H1 (cell line): Measurements from ENCODE around the gene COL4A2. TPM values are rescaled to one million over a fixed set of nuclear protein-coding genes. Genes with fewer than 3 reads are reported as not detected.

Experiments used
- CTCF ChIA-PET: fragments of 300-600 bp; sonication (Branson Sonifier 250); formaldehyde crosslinking; loops from one replicate; lab custom pipeline; 2021; ENCODE audit not compliant: partially characterized antibody; lab: Charles Lee
- POLR2A ChIA-PET: fragments of 300-600 bp; sonication (Branson Sonifier 250); formaldehyde crosslinking; loops from one replicate; lab custom pipeline; 2021; ENCODE audit warnings: inconsistent platforms; ENCODE audit not compliant: partially characterized antibody; lab: Charles Lee
- DNase-seq, 2 experiments: peaks; one replicate each; pipeline versions ENCODE4 v3.0.0 to v3.0.0-alpha.2; 2010 to 2022; ENCODE audit warnings: low spot score in 2 of 2, low read depth in 1 of 2, mixed read lengths in 1 of 2
- FAIRE-seq: peaks from 2 replicates; lab custom pipeline; 2011; peaks lifted over from hg19 to GRCh38; lab: Jason Lieb, UNC
- H2AFZ ChIP-seq: 2 replicates; pipeline ENCODE4 v1.8.1; 2012; ENCODE audit warnings: low read length, inconsistent platforms
- H2AK5ac ChIP-seq: 2 replicates; pipeline ENCODE4 v1.6.1; 2013; ENCODE audit warnings: low read depth, low read length
- H2BK120ac ChIP-seq: replicated peaks from 2 replicates; pipeline ENCODE3; 2013; ENCODE audit warnings: low read depth, low read length, inconsistent platforms
- H2BK12ac ChIP-seq: 2 replicates; pipeline ENCODE4 v1.6.1; 2013; ENCODE audit warnings: low read depth, low read length
- H2BK15ac ChIP-seq: 2 replicates; pipeline ENCODE4 v1.6.1; 2013; ENCODE audit warnings: low read length
- H2BK20ac ChIP-seq: 2 replicates; pipeline ENCODE4 v1.6.1; 2013; ENCODE audit warnings: low read length
- H2BK5ac ChIP-seq: 2 replicates; pipeline ENCODE4 v1.6.1; 2013; ENCODE audit warnings: low read depth, low read length
- H3K14ac ChIP-seq: 2 replicates; pipeline ENCODE4 v1.6.1; 2013; ENCODE audit warnings: inconsistent platforms; ENCODE audit not compliant: insufficient read length
- H3K18ac ChIP-seq: 2 replicates; pipeline ENCODE4 v1.6.1; 2013; ENCODE audit warnings: low read length; ENCODE audit errors: extremely low read depth
- H3K23ac ChIP-seq: 2 replicates; pipeline ENCODE4 v1.6.1; 2013; ENCODE audit warnings: inconsistent platforms; ENCODE audit not compliant: insufficient read length
- H3K23me2 ChIP-seq: 2 replicates; pipeline ENCODE4 v1.6.1; 2013; ENCODE audit warnings: low read depth, low read length
- H3K27ac ChIP-seq: 2 replicates; pipeline ENCODE4 v1.6.1; 2011; ENCODE audit warnings: low read depth, low read length, inconsistent platforms
- H3K27me3 ChIP-seq, 4 experiments: replicated peaks in 1 of 4; 1 replicate in 1 of 4; 2 replicates in 3 of 4; pipeline versions ENCODE4 v1.6.1 to v1.8.1; 2011 to 2013; ENCODE audit warnings: low read length in 3 of 4, mild to moderate bottlenecking in 3 of 4, inconsistent platforms in 2 of 4, mixed read lengths in 2 of 4, moderate library complexity in 1 of 4; ENCODE audit not compliant: control insufficient read depth in 3 of 4, insufficient read depth in 3 of 4; ENCODE audit errors: extremely low read depth in 1 of 4
- H3K36me3 ChIP-seq, 4 experiments: 2 replicates each; pipeline versions ENCODE4 v1.6.1 to v1.8.1; 2011 to 2013; ENCODE audit warnings: mild to moderate bottlenecking in 4 of 4, low read length in 3 of 4, moderate library complexity in 2 of 4, control low read depth in 1 of 4, inconsistent platforms in 1 of 4; ENCODE audit not compliant: insufficient read depth in 4 of 4, control insufficient read depth in 2 of 4
- H3K4ac ChIP-seq: replicated peaks from 2 replicates; pipeline ENCODE3; 2013; ENCODE audit warnings: low read length, low read depth, mixed read lengths, inconsistent platforms; ENCODE audit not compliant: insufficient read length
- H3K4me1 ChIP-seq, 4 experiments: replicated peaks in 1 of 4; 1 replicate in 1 of 4; 2 replicates in 3 of 4; pipeline versions ENCODE4 v1.6.1 to v1.8.1; 2011 to 2013; ENCODE audit warnings: low read length in 3 of 4, inconsistent platforms in 2 of 4, mixed read lengths in 1 of 4; ENCODE audit not compliant: insufficient read depth in 4 of 4, control insufficient read depth in 3 of 4
- H3K4me2 ChIP-seq, 2 experiments: 2 replicates each; pipeline versions ENCODE4 v1.6.1 to v1.8.1; 2011 to 2013; ENCODE audit warnings: low read depth in 2 of 2, low read length in 2 of 2, control low read depth in 1 of 2, inconsistent platforms in 1 of 2, mild to moderate bottlenecking in 1 of 2; ENCODE audit not compliant: insufficient read depth in 1 of 2
- H3K4me3 ChIP-seq, 4 experiments: fragments of 200-600, 300-600 bp in 1 of 4; sonication (generic), shearing (Covaris generic), sonication (Bioruptor Twin) in 1 of 4; 2 replicates each; pipeline versions ENCODE4 v1.5.1 to v1.8.1; 2011 to 2016; ENCODE audit warnings: low read length in 4 of 4, low read depth in 3 of 4, control low read depth in 2 of 4, inconsistent platforms in 2 of 4, mild to moderate bottlenecking in 2 of 4, mixed read lengths in 1 of 4, moderate library complexity in 1 of 4; ENCODE audit not compliant: insufficient read depth in 2 of 4; ENCODE audit errors: extremely low read depth in 1 of 4
- H3K56ac ChIP-seq: replicated peaks from 2 replicates; pipeline ENCODE3; 2013; ENCODE audit warnings: low read depth, mild to moderate bottlenecking, mixed read lengths, low read length, inconsistent platforms; ENCODE audit not compliant: insufficient read length
- H3K79me1 ChIP-seq: 2 replicates; pipeline ENCODE4 v1.6.1; 2013; ENCODE audit warnings: low read depth, low read length, control low read depth
- H3K79me2 ChIP-seq, 2 experiments: 2 replicates each; pipeline versions ENCODE4 v1.6.1 to v1.8.1; 2012 to 2013; ENCODE audit warnings: low read length in 2 of 2, mild to moderate bottlenecking in 2 of 2, inconsistent platforms in 1 of 2; ENCODE audit not compliant: insufficient read depth in 2 of 2, control insufficient read depth in 1 of 2
- H3K9ac ChIP-seq, 4 experiments: replicated peaks in 1 of 4; 1 replicate in 1 of 4; 2 replicates in 3 of 4; pipeline versions ENCODE4 v1.6.1 to v1.8.1; 2011 to 2013; ENCODE audit warnings: low read depth in 3 of 4, low read length in 3 of 4, control low read depth in 2 of 4, mild to moderate bottlenecking in 2 of 4, moderate library complexity in 2 of 4, inconsistent platforms in 1 of 4; ENCODE audit errors: extremely low read depth in 1 of 4
- H3K9me3 ChIP-seq, 2 experiments: 2 replicates each; pipeline versions ENCODE4 v1.6.1 to v1.8.1; 2012 to 2013; ENCODE audit warnings: mild to moderate bottlenecking in 2 of 2, moderate library complexity in 2 of 2, control low read depth in 1 of 2, inconsistent platforms in 1 of 2, low read depth in 1 of 2, low read length in 1 of 2, mixed read lengths in 1 of 2; ENCODE audit not compliant: insufficient read depth in 2 of 2
- H4K20me1 ChIP-seq, 2 experiments: replicated peaks in 1 of 2; 2 replicates each; pipeline versions ENCODE3 to v1.8.1; 2011 to 2013; ENCODE audit warnings: inconsistent platforms in 2 of 2, low read length in 2 of 2, mild to moderate bottlenecking in 1 of 2; ENCODE audit not compliant: insufficient read depth in 2 of 2, control insufficient read depth in 1 of 2
- H4K5ac ChIP-seq: 2 replicates; pipeline ENCODE4 v1.6.1; 2013; ENCODE audit warnings: low read length, low read depth, mixed read lengths, inconsistent platforms; ENCODE audit not compliant: insufficient read length
- H4K8ac ChIP-seq: 2 replicates; pipeline ENCODE4 v1.8.0; 2013; ENCODE audit warnings: mild to moderate bottlenecking, moderate library complexity, low read length, inconsistent platforms; ENCODE audit not compliant: insufficient read depth; ENCODE audit errors: extremely low read depth
- H4K91ac ChIP-seq: replicated peaks from 2 replicates; pipeline ENCODE3; 2013; ENCODE audit warnings: low read length, mixed read lengths, inconsistent platforms; ENCODE audit not compliant: insufficient read length
- EGR1 ChIP-seq: IDR thresholded peaks from 2 replicates; pipeline ENCODE4 v1.6.1; 2011; ENCODE audit warnings: low read depth, low read length, borderline replicate concordance
- WGBS, 2 experiments: shearing (Covaris generic) in 1 of 2; methylation state at CpG; one replicate each; pipeline versions ENCODE4 v1.1.6 to v1.1.7; 2013 to 2015; ENCODE audit warnings: low lambda C conversion rate in 2 of 2, mixed read lengths in 2 of 2, inconsistent platforms in 1 of 2, low coverage in 1 of 2, missing lambda C conversion rate in 1 of 2; ENCODE audit not compliant: insufficient replicate concordance in 2 of 2, insufficient coverage in 1 of 2, insufficient read length in 1 of 2; ENCODE audit errors: extremely low coverage in 1 of 2, missing lambda C conversion rate in 1 of 2; 5-methylcytosine and 5-hydroxymethylcytosine counted together
- polyA plus RNA-seq, 7 experiments: library from polyadenylated mRNA; depleted of rRNA in 3 of 7; stranded (reverse) in 5 of 7; unstranded in 2 of 7; fragments of >200 nt in 5 of 7; fragments of 200-250 nt in 2 of 7; gene quantifications; 1 replicate in 5 of 7; 2 replicates in 1 of 7; 4 replicates in 1 of 7; pipeline versions ENCODE4 v1.2.1 to v1.2.3, GENCODE V29; 2011 to 2013; ENCODE audit warnings: missing spikeins in 2 of 7, mixed read lengths in 2 of 7
- total RNA-seq: library from RNA; stranded (reverse); fragmentation: NEBNext Ultra II Directional; extraction: Animal tissue kit (Norgen Biotek cat#: 25700); gene quantifications from 2 replicates; pipeline ENCODE4 v1.2.1, GENCODE V29; 2021

Gene COL4A2
- total and polyA plus RNA-seq, 2 of the 8 experiments (the other 6 are each of a cell fraction or from before 2014, with no cell fraction given), result 80.4 to 87.3 TPM

GRCh38 chr13:110503979-110504499 lies 197.0 kb downstream of the COL4A2 start:
- Histone ChIP-seq H4K8ac (no peak overlapping the region), H3K4ac (no peak overlapping the region), H3K56ac (no peak overlapping the region), H2AK5ac (no peak overlapping the region), H3K4me1 (no peaks in the 10 kb centered on the region), H3K9ac (no peak overlapping the region), H2BK5ac (no peak overlapping the region), H4K20me1 (no peaks in the 10 kb centered on the region), H3K4me2 (no peak overlapping the region), H2AFZ (no peak overlapping the region), H3K14ac (no peak overlapping the region), H2BK15ac (no peak overlapping the region), H2BK12ac (no peak overlapping the region), H3K36me3 (peaks cover 6 to 49% (median 25%) of the 10 kb centered on the region in 4 experiments; a peak in 6 of 8 replicates), H3K27ac (no peak overlapping the region), H2BK20ac (no peak overlapping the region), H3K9me3 (no peaks in the 10 kb centered on the region), H3K23me2 (no peaks in the 10 kb centered on the region), H3K4me3 (no peak overlapping the region), H2BK120ac (no peak overlapping the region), H3K23ac (no peak overlapping the region), H3K79me1 (no peaks in the 10 kb centered on the region; the same call in 1 of the 2 replicates), H3K18ac (no peak overlapping the region), H4K5ac (no peak overlapping the region), H4K91ac (no peak overlapping the region), H3K79me2 (no peaks in the 10 kb centered on the region), H3K27me3 (no peaks in the 10 kb centered on the region; a peak in 1 of 7 replicates)
- CTCF ChIA-PET, result interaction anchor here (0.7 to 1.9 kb wide), 3 partner anchors 20 to 285 kb away, joined by 3 to 4 read pairs (median 3); no protein-coding TSS in a partner anchor
- POLR2A ChIA-PET, result interaction anchor here (1.0 kb wide), 1 partner anchor 17 kb away, joined by 5 read pairs; no protein-coding TSS in a partner anchor
- FAIRE-seq (no peak), DNase-seq (no peak)
- WGBS, 2 experiments, result 90% methylated on average over 12 of the region's 18 CpGs; no CpG with 5 or more reads in 1 of the 2 experiments
- no peak for TF ChIP-seq EGR1
